GM18867 (cell line): ENCODE results near the gene SCP2.

Source experiments
- ATAC-seq: cut with Tn5 transposase; IDR thresholded peaks from one replicate; pipeline ENCODE4 v1.9.1; 2021; ENCODE audit warnings: mild to moderate bottlenecking, moderate library complexity; ENCODE audit not compliant: unreplicated experiment

Gene SCP2

DNA sequence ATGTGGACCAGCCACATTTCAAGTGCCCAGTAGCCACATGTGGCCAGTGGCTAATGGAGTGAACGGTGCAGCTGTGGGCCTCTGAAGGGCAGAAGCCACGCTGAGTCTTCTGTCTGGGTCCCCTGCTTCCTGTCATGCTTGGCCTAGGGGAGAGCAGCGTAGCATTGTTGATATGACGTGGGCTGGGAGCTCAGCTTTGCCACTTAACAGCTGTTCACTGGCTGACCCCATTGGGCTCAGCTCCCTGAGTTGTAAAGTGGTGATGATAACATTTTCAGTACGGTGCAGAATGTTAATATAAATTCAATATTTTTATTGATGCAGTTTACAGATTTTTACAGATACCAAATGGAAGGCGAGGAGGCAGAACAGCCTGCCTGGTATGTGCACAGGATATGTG is 139.4 kb downstream of the SCP2 start:
- no peak for ATAC-seq

GRCh38 chr1:53066891-53067738 is 140.0 kb downstream of the SCP2 start:
- ATAC-seq: no peak

GRCh38 chr1:53067886-53068285 is 140.8 kb downstream of the SCP2 start:
- ATAC-seq: no peak

DNA sequence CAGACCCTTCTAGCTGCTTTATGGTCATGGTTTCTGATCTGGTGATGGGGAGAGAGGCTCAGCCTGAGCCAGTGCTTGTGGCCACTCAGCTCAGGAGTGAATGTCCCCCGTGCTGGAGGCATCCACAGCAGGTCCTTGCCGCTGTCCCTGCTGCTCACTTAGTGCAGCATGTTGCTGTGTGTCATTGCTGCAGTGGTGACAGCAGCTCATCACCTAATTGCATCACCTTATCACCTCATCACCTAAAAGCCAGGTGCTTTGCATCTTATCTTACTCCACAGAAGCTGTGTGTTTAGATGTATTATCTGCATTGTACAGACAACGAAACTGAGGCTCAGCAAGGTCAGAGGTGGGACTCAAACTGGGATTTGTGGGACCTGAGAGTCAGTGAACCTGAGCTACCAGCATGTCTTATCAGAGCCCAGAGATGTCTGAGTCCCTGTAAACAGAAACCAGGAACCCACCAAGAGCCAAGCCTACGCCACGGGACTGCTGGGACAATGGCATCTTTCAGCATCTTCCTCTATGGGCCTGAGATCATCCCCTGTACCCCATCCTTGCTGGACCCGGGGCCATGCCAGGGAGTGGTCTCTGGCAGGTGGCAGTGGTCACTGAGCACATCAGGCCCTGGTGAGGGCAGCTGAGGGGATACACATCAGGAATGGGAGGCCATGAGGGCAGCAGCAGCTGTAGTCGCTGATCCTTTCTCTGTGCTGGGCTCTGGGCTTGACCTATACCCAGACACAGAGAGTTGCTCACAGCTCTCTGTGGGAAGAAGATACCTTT is 141.4 kb downstream of the SCP2 start:
- no peak for ATAC-seq

DNA sequence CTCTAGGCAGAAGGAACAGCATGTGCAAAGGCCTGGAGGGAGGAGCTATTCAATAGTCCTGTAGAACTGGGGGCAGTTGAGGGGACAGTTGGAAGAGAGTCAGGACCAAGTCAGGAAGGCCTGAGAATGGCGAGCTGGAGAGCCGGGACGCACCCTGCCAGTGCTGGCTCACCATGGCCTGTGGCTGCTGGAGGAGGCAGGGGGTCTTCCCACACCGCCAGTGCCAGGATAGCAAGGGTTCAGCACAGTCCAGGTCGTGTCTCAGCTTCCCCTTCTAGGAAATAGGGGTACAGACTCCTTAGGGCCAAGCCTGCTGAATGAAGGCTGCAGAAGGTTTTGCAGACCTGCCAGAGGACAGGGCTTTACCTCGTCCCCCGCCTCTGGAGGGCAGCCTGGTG is 142.2 kb downstream of the SCP2 start:
- no peak for ATAC-seq

GRCh38 chr1:53069663-53070327 is 142.7 kb downstream of the SCP2 start:
- no peak for ATAC-seq

DNA sequence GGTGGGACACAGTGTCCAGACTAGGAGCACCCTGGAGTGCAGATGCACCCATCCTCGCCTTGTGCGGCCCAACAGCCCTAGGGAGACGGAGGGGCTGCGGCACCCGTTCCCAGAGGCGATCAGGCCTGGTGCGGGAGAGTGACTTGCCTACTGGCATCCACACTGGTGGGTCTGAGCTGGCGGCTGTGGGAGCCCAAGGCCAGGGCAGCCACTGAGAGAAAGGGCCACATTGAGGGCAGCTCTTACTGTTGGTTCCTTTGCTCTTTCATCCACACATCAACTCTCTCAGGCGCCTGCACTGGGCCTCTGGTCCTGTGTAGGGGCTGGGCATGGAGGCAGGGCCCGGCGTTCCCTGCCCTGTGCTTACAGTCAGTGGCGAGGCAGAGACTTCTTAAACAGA is 143.5 kb downstream of the SCP2 start:
- ATAC-seq: no peak

DNA sequence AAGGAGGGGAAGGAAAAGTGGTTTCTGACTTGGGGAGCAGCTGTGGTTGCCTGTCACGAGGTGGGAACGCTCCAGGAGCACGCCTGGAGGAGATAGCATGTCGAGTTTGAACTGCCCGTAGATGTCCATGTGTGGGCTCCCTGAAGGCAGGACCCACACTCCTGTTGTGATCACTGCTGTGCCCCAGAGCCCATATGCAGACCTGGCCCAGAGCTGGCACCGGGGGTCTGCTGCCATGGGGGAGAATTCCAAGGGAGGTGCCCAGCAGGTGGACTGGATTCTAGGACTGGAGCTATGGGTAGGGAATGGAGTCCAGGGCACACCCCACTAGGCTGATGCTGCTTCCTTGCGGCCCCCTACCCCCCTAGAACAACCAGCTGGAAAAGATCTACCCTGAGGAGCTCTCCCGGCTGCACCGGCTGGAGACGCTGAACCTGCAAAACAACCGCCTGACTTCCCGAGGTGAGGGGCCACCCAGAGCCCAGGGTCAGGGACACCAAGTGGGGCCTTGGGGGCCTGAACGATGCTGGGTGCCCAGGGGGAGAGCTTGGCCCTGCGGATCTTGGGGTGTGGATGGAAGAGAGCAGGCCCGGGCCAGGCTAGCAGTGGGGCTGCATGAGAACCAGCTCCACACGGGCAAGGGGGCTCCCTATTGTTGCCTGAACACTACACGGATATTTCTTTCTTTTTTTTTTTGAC is 144.2 kb downstream of the SCP2 start:
- no peak for ATAC-seq

DNA sequence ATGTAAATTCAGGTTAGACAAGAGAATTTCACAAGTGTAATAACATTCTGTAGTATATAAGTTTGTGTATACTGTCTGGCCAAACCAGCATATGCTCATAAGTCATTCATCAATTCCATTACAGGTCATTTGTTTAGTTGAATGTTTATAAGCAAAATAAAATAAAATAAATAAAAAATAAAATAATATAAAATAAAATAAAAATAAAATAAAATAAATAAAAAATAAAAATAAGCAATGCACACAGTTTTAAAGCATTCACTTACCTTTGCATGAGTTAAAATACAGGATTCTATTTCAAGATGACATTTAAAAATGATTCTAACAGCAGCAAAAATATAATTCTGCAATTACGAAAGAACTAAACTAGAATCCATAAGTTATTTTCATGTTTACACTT is 144.8 kb downstream of the SCP2 start:
- ATAC-seq: no peak

DNA sequence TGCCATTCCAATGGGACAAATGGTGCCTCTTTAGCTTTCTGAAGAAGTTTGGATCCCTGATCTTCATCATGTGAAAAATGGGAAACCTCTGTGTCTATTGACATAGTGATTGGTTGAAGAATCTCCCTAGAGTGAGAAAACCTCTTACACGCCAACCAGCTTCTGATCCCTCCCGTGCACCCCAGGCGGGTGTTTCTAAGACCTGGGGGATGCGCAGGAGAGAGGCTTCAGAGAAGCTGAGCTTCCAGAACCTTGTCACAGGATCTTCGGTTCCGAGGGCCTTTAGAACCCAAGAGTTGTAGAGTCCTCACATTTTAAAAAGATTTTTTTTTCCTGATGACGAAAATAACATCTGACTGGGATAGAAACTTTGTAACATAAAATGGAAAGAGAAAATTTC is 146.2 kb downstream of the SCP2 start:
- ATAC-seq: no peak

DNA sequence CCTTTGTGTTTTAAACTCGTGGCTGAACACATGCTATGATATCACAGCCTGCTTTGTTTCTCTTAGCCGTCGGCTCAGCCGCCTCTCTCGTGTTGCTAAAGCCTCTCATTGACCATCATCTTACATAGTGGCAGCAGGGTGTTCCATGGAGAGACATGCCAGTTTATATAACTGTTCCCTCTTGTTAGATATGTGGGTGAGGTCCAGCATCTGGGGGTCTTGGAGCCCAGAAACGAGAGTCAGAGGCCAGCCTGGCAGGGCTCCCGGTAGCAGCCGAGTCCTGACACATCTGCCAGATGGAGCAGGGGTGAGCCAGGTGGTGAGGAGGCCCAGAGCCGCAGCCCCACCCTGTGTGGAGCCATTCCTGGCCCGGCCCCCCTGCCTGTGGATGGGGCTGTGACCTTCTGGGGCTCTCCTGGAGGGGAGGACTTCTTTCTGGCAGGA is 146.8 kb downstream of the SCP2 start:
- ATAC-seq: no peak

GRCh38 chr1:53074313-53075154 is 147.5 kb downstream of the SCP2 start:
- no peak for ATAC-seq

- ATAC-seq: no peak
These were observed 148.1 kb downstream of the SCP2 start for GRCh38 chr1:53075206-53075605.

DNA sequence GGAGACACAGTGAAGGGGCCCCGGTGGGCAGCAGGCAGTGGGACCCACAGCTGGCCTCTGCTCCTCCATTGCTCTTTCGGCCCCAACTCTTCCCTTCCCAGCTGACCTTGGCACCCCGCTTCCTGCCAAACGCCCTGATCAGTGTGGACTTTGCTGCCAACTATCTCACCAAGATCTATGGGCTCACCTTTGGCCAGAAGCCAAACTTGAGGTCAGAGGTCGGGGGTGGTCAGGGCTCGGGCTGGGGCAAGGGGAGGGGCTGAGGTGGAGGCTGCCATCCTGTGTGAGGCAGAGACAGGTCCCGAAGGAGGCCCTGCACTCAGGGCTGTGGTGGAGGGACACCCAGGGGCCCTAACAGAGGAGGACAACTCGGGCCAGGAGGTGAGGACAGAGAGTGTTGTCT is 148.7 kb downstream of the SCP2 start:
- ATAC-seq: no peak

DNA sequence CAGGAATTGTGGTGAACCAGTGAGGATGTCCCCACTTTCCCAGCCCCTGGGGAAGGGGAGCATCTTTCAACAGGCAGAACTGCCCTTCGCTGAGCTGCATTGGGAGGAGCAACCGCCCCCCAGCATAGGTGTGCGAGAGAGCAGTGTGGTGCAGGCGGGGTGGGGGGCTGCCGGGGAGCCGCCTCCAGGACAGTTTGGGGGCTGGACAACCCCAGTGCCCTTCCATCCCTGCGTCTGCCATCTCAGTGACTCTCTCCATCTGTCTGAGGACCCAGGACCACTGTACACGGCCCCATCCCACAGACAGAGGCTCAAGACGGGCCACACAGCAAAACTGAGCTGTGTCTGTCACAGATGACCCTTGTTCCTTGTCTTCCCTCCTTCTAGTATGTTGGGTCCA is 149.1 kb downstream of the SCP2 start:
- ATAC-seq: no peak

- no peak for ATAC-seq
These were observed 149.9 kb downstream of the SCP2 start for GRCh38 chr1:53076721-53077598.

GRCh38 chr1:53077599-53077965 is 150.5 kb downstream of the SCP2 start:
- no peak for ATAC-seq

GRCh38 chr1:53078333-53079101 is 151.4 kb downstream of the SCP2 start:
- ATAC-seq: no peak
